HepG2 (cell line): Measurements from ENCODE around the gene PKMYT1. TPM values are rescaled to one million over a fixed set of nuclear protein-coding genes. Genes with fewer than 3 reads are reported as not detected.
A peak's percentile ranks its signal among the peaks of the same experiment; 100 is the strongest.

Experiments
- ATF6 ChIP-seq: sonication (generic); formaldehyde crosslinking; conservative IDR thresholded peaks from 2 replicates; pipeline ENCODE4 v1.4.0; 2020; ENCODE audit warnings: missing genetic modification reagents
- BCLAF1 ChIP-seq: fragments of 450-650 bp; IDR thresholded peaks from 2 replicates; pipeline ENCODE4 v1.6.1; 2017; ENCODE audit warnings: mild to moderate bottlenecking
- CCAR2 ChIP-seq: fragments of 200-400 bp; formaldehyde crosslinking; optimal IDR thresholded peaks from 2 replicates; pipeline ENCODE3; 2018; ENCODE audit warnings: low read depth, mild to moderate bottlenecking, low read length, moderate library complexity
- CEBPG ChIP-seq: IDR thresholded peaks from 2 replicates; pipeline ENCODE4 v1.6.1; 2016
- DMAP1 ChIP-seq: IDR thresholded peaks from 2 replicates; pipeline ENCODE4 v1.6.1; 2016
- EHMT2 ChIP-seq: fragments of 200-600 bp; sonication (generic); IDR thresholded peaks from 2 replicates; pipeline ENCODE4 v1.7.0; 2017; ENCODE audit warnings: antibody characterized with exemption, low read depth, low read length, borderline replicate concordance
- FOXJ3 ChIP-seq: sonication (generic); formaldehyde crosslinking; IDR thresholded peaks from 2 replicates; pipeline ENCODE4 v1.4.0; 2020; ENCODE audit warnings: missing genetic modification reagents, mild to moderate bottlenecking, borderline replicate concordance
- GFI1 ChIP-seq: sonication (generic); formaldehyde crosslinking; IDR thresholded peaks from 2 replicates; pipeline ENCODE4 v1.5.0; 2020; ENCODE audit warnings: missing genetic modification reagents, mild to moderate bottlenecking, borderline replicate concordance
- KAT8 ChIP-seq: IDR thresholded peaks from 2 replicates; pipeline ENCODE4 v1.6.1; 2016; ENCODE audit warnings: missing genetic modification reagents, missing compliant biosample characterization
- KLF15 ChIP-seq: sonication (generic); formaldehyde crosslinking; IDR thresholded peaks from 2 replicates; pipeline ENCODE4 v1.8.1; 2023; ENCODE audit warnings: borderline replicate concordance, mild to moderate bottlenecking, inconsistent platforms, missing genetic modification reagents, mixed read lengths
- LCORL ChIP-seq, 2 experiments: fragments of 450-650 bp in 1 of 2; sonication (generic) in 1 of 2; formaldehyde crosslinking in 1 of 2; IDR thresholded peaks; 2 replicates each; pipeline versions ENCODE4 v1.5.0 to v1.6.1; 2017 to 2020; ENCODE audit warnings: antibody characterized with exemption in 1 of 2, missing genetic modification reagents in 1 of 2
- NFIC ChIP-seq: IDR thresholded peaks from 2 replicates; pipeline ENCODE4 v1.6.1; 2012; ENCODE audit warnings: mild to moderate bottlenecking, low read length, inconsistent platforms
- TBL1XR1 ChIP-seq: fragments of 150-350 bp; IDR thresholded peaks from 2 replicates; pipeline ENCODE4 v1.6.1; 2014; ENCODE audit warnings: borderline replicate concordance, low read length; ENCODE audit not compliant: partially characterized antibody
- XBP1 ChIP-seq: sonication (generic); formaldehyde crosslinking; IDR thresholded peaks from 2 replicates; pipeline ENCODE4 v1.5.0; 2020; ENCODE audit warnings: missing genetic modification reagents
- ZBTB39 ChIP-seq: sonication (generic); formaldehyde crosslinking; IDR thresholded peaks from 2 replicates; pipeline ENCODE4 v1.5.0; 2020; ENCODE audit warnings: missing genetic modification reagents
- ZFP82 ChIP-seq: sonication (generic); formaldehyde crosslinking; IDR thresholded peaks from 2 replicates; pipeline ENCODE4 v1.5.1; 2020; ENCODE audit warnings: mild to moderate bottlenecking, missing genetic modification reagents, borderline replicate concordance
- ZNF34 ChIP-seq: sonication (generic); formaldehyde crosslinking; IDR thresholded peaks from 2 replicates; pipeline ENCODE4 v1.4.0; 2020; ENCODE audit warnings: mild to moderate bottlenecking, missing genetic modification reagents, borderline replicate concordance
- ZNF383 ChIP-seq: sonication (generic); formaldehyde crosslinking; IDR thresholded peaks from 2 replicates; pipeline ENCODE4 v1.4.0; 2020; ENCODE audit warnings: missing genetic modification reagents, mild to moderate bottlenecking, borderline replicate concordance
- ZNF441 ChIP-seq: sonication (generic); formaldehyde crosslinking; IDR thresholded peaks from 2 replicates; pipeline ENCODE4 v1.7.0; 2021; ENCODE audit warnings: missing genetic modification reagents, borderline replicate concordance
- ZNF446 ChIP-seq: sonication (generic); formaldehyde crosslinking; IDR thresholded peaks from 2 replicates; pipeline ENCODE4 v1.5.0; 2020; ENCODE audit warnings: mild to moderate bottlenecking, missing genetic modification reagents
- ZNF562 ChIP-seq: sonication (generic); formaldehyde crosslinking; IDR thresholded peaks from 2 replicates; pipeline ENCODE4 v1.8.0; 2022; ENCODE audit warnings: missing genetic modification reagents, borderline replicate concordance
- ZNF607 ChIP-seq: sonication (generic); formaldehyde crosslinking; IDR thresholded peaks from 2 replicates; pipeline ENCODE4 v1.5.1; 2020; ENCODE audit warnings: missing genetic modification reagents, mild to moderate bottlenecking, borderline replicate concordance
- polyA plus RNA-seq, 8 experiments: library from polyadenylated mRNA; depleted of rRNA in 3 of 8; stranded (reverse) in 7 of 8; unstranded in 1 of 8; fragments of >200 nt; fragmentation: Illumina TruSeq in 4 of 8; extraction: Trizol in 4 of 8; gene quantifications; 2 replicates each; pipeline versions ENCODE4 v1.2.1 to v1.2.3, GENCODE V29; 2011 to 2016; ENCODE audit warnings: low read depth in 4 of 8, missing spikeins in 1 of 8, mixed read lengths in 1 of 8; ENCODE audit not compliant: insufficient read depth in 1 of 8
- total RNA-seq, 5 experiments: library from RNA; depleted of rRNA; stranded (reverse); fragments of >200 nt; fragmentation: Illumina TruSeq; extraction: Trizol; gene quantifications; 2 replicates each; pipeline ENCODE4 v1.2.3, GENCODE V29; 2016; ENCODE audit warnings: low read depth in 1 of 5
- TF ChIP-seq, protein P1 (sequence below): sonication (generic); formaldehyde crosslinking; IDR thresholded peaks from 2 replicates; pipeline ENCODE4 v1.8.1; 2023; ENCODE audit warnings: missing genetic modification reagents, mild to moderate bottlenecking, borderline replicate concordance

PKMYT1 gene
- total and polyA plus RNA-seq, 2 of the 13 experiments (the other 11 are each of a cell fraction or from before 2014, with no cell fraction given) = 7.0 to 27.8 TPM

DNA sequence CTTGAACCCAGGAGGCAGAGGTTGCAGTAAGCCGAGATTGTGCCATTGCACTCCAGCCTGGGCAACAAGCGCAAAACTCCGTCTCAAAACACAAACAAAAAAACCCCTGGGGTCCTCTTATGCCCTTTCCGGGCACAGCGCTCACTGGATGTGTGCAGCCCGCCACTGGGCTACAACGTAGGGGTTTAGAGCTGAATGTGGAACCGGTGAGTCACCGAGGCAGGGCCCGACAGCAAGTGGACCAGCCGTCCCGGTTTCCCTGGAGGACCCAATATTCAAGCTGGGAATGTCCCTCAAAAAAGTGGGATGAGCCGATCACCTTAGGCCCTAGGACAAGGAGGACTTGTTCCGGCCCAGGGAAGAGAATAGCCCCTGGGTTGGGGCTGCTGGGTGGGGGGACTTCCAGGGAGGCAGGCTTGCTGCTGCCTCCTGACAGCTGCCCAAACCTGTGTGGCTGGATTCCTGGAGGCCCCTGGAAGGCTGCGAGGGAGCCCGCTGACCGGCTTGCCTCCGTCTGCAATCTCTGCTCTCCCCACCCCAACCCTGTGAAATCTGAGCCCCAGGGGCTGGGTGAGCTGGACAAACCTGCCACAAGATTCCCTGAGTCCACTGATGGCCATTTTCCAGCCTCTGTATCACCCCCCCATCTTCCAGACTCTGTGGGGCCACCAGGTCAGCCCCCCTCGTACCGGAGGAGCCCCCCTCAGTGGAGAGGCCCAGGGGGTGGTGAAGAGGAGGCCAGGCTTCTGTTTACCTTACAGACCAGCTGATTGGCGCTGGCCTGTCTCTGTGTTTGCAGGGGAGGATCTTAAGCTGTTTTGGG is 29.5 kb upstream of the PKMYT1 start (continued):
- TF ChIP-seq ZFP82 (CRISPR knock-in tag) = peak; percentile 60; the same call in 1 of the 2 replicates
- 0 out of 2 replicates have a peak, but pooled peaks have one; percentile 29 for TF ChIP-seq KAT8 (CRISPR knock-in tag)
- no peak for TF ChIP-seq FOXJ3
- TF ChIP-seq ZNF441 (CRISPR knock-in tag) = no peak
- TF ChIP-seq KLF15 (CRISPR knock-in tag) = no peak
- TF ChIP-seq, protein P1, sequence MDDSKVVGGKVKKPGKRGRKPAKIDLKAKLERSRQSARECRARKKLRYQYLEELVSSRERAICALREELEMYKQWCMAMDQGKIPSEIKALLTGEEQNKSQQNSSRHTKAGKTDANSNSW (CRISPR knock-in tag) = no peak
- no peak for TF ChIP-seq CEBPG
- TF ChIP-seq ZNF34 = no peak
- TF ChIP-seq BCLAF1 = no peak
- TF ChIP-seq ATF6 (CRISPR knock-in tag) = no peak
- TF ChIP-seq ZNF562 = no peak
- no peak for TF ChIP-seq ZNF383 (CRISPR knock-in tag)
- no peak for TF ChIP-seq EHMT2
- no peak for TF ChIP-seq ZNF446 (CRISPR knock-in tag)
- no peak for TF ChIP-seq DMAP1
- TF ChIP-seq NFIC = no peak
- no peak for TF ChIP-seq XBP1 (CRISPR knock-in tag)
- TF ChIP-seq ZNF607 (CRISPR knock-in tag) = 0 out of 2 replicates have a peak, but pooled peaks have one; percentile 40
- no peak for TF ChIP-seq LCORL (IDR thresholded peaks at IDR 0.05)
- peak; percentile 52; the same call in 1 of the 2 replicates for TF ChIP-seq LCORL (CRISPR knock-in tag; IDR thresholded peaks at IDR 0.05)
- TF ChIP-seq CCAR2 = no peak
- TF ChIP-seq ZBTB39 (CRISPR knock-in tag) = no peak
- peak; percentile 88 for TF ChIP-seq GFI1
- no peak for TF ChIP-seq TBL1XR1
